B cell (primary cell): Measurements from ENCODE around the gene ARMH3. TPM values are rescaled to one million over a fixed set of nuclear protein-coding genes. Genes with fewer than 3 reads are reported as not detected.
A peak's percentile ranks its signal among the peaks of the same experiment; 100 is the strongest.

Source experiments
- ATAC-seq: fragments of 200-7000 bp; cut with Tn5 transposase; one replicate; pipeline ENCODE4 v1.10.0; 2021; ENCODE audit warnings: low read depth, mild to moderate bottlenecking, moderate number of reproducible peaks, moderate library complexity
- CTCF ChIA-PET: fragments of 350-600 bp; sonication (Branson Sonifier 250); formaldehyde crosslinking; loops from one replicate; lab custom pipeline; 2021; ENCODE audit warnings: antibody characterized with exemption, inconsistent platforms; lab: Charles Lee
- POLR2A ChIA-PET: fragments of 350-600 bp; sonication (Branson Sonifier 250); formaldehyde crosslinking; loops from one replicate; lab custom pipeline; 2021; ENCODE audit warnings: antibody characterized with exemption; lab: Charles Lee
- DNase-seq: peaks from one replicate; pipeline ENCODE4 v3.0.0; 2013
- H2AFZ ChIP-seq: 2 replicates; pipeline ENCODE4 v1.6.1; 2012; ENCODE audit warnings: mild to moderate bottlenecking, low read depth, low read length; ENCODE audit not compliant: insufficient read depth, poor library complexity, severe bottlenecking
- H3K27ac ChIP-seq, 2 donors: 1 replicate in 1 of 2; 2 replicates in 1 of 2; pipeline ENCODE4 v1.5.1; 2012 to 2013; ENCODE audit warnings: low read length in 2 of 2, mild to moderate bottlenecking in 2 of 2, moderate library complexity in 1 of 2
- H3K27me3 ChIP-seq, 4 experiments: fragments of 200-600 bp in 1 of 4; sonication (generic) in 1 of 4; replicated peaks in 1 of 4; 1 replicate in 2 of 4; 2 replicates in 2 of 4; pipeline versions ENCODE4 v1.6.1 to v1.7.0; 2013 to 2016; ENCODE audit warnings: low read length in 3 of 4, mild to moderate bottlenecking in 2 of 4, mixed read lengths in 1 of 4, moderate library complexity in 1 of 4; ENCODE audit not compliant: insufficient read depth in 4 of 4, control insufficient read depth in 3 of 4; ENCODE audit errors: control extremely low read depth in 1 of 4
- H3K36me3 ChIP-seq, 2 experiments: replicated peaks in 1 of 2; 1 replicate in 1 of 2; 2 replicates in 1 of 2; pipeline versions ENCODE4 v1.6.1 to v1.7.1; 2013; ENCODE audit warnings: low read length in 1 of 2; ENCODE audit not compliant: insufficient read depth in 2 of 2, control insufficient read depth in 1 of 2; ENCODE audit errors: control extremely low read depth in 1 of 2, extremely low read depth in 1 of 2
- H3K4me1 ChIP-seq, 2 donors: fragments of 200-600 bp in 1 of 2; sonication (generic) in 1 of 2; 1 replicate in 1 of 2; 2 replicates in 1 of 2; pipeline versions ENCODE4 v1.5.1 to v1.6.1; 2013 to 2017; ENCODE audit warnings: low read length in 2 of 2; ENCODE audit not compliant: control insufficient read depth in 2 of 2, insufficient read depth in 2 of 2
- H3K4me2 ChIP-seq: replicated peaks from 2 replicates; pipeline ENCODE3; 2012; ENCODE audit warnings: mild to moderate bottlenecking, low read depth, low read length; ENCODE audit not compliant: poor library complexity, severe bottlenecking
- H3K4me3 ChIP-seq, 5 experiments: fragments of 200-600 bp in 1 of 5; sonication (generic) in 1 of 5; 1 replicate in 3 of 5; 2 replicates in 2 of 5; pipeline versions ENCODE4 v1.5.1 to v1.7.0; 2011 to 2016; ENCODE audit warnings: low read length in 4 of 5, mild to moderate bottlenecking in 4 of 5, low read depth in 2 of 5, control low read depth in 1 of 5, moderate library complexity in 1 of 5; ENCODE audit not compliant: insufficient read depth in 1 of 5; ENCODE audit errors: control extremely low read depth in 1 of 5, extremely low read depth in 1 of 5
- H3K79me2 ChIP-seq: fragments of 200-600 bp; sonication (generic); one replicate; pipeline ENCODE4 v1.6.0; 2016; ENCODE audit warnings: low read length; ENCODE audit not compliant: control insufficient read depth, insufficient read depth
- H3K9ac ChIP-seq: fragments of 200-600 bp; sonication (generic); 2 replicates; pipeline ENCODE4 v1.6.1; 2017; ENCODE audit warnings: mild to moderate bottlenecking, low read length, moderate library complexity
- H3K9me3 ChIP-seq, 3 donors: one replicate each; pipeline versions ENCODE4 v1.6.1 to v1.7.1; 2013; ENCODE audit warnings: low read length in 2 of 3; ENCODE audit not compliant: control insufficient read depth in 2 of 3, insufficient read depth in 1 of 3; ENCODE audit errors: control extremely low read depth in 1 of 3
- H4K20me1 ChIP-seq: 2 replicates; pipeline ENCODE4 v1.6.0; 2012; ENCODE audit warnings: mild to moderate bottlenecking, low read length; ENCODE audit not compliant: insufficient read depth, control insufficient read depth, poor library complexity, severe bottlenecking
- H3K27ac Mint-ChIP-seq: one replicate; pipeline ENCODE4 v1.8.0; 2021; ENCODE audit warnings: mixed read lengths
- H3K27me3 Mint-ChIP-seq: one replicate; pipeline ENCODE4 v1.8.0; 2021; ENCODE audit warnings: mixed read lengths
- H3K4me1 Mint-ChIP-seq: one replicate; pipeline ENCODE4 v1.8.0; 2021; ENCODE audit warnings: mixed read lengths
- H3K4me3 Mint-ChIP-seq: one replicate; pipeline ENCODE4 v1.8.0; 2021; ENCODE audit warnings: mixed read lengths
- H3K9me3 Mint-ChIP-seq: one replicate; pipeline ENCODE4 v1.8.0; 2022; ENCODE audit warnings: mixed read lengths; ENCODE audit not compliant: insufficient read depth
- EZH2 ChIP-seq: IDR thresholded peaks from 2 replicates; pipeline ENCODE4 v1.6.1; 2012; ENCODE audit warnings: borderline replicate concordance, low read depth, mild to moderate bottlenecking, moderate library complexity, low read length; ENCODE audit not compliant: insufficient read depth, poor library complexity, severe bottlenecking
- WGBS: methylation state at CpG from one replicate; pipeline ENCODE4 v1.1.5; 2013; ENCODE audit warnings: missing lambda C conversion rate; ENCODE audit not compliant: insufficient coverage; 5-methylcytosine and 5-hydroxymethylcytosine counted together
- intact Hi-C: fragments of 100-400 bp; cut with micrococcal nuclease; formaldehyde crosslinking; loops from one replicate; pipeline ENCODE4 v1.10.0; 2022
- polyA plus RNA-seq: library from polyadenylated mRNA; depleted of rRNA; stranded (reverse); fragments of >200 nt; gene quantifications from 2 replicates; pipeline ENCODE4 v1.2.3, GENCODE V29; 2012
- total RNA-seq, 2 donors: library from RNA; stranded (reverse); fragments of 120-200 nt in 1 of 2; gene quantifications; 1 replicate in 1 of 2; 2 replicates in 1 of 2; pipeline versions ENCODE4 v1.2.3 to v1.2.4, GENCODE V29; 2013 to 2022
- TF ChIP-seq, protein P1 (sequence below): fragments of 200-600 bp; IDR thresholded peaks from one replicate; pipeline ENCODE4 v1.8.0; 2022; ENCODE audit warnings: antibody characterized with exemption, mild to moderate bottlenecking

The ARMH3 gene
- total and polyA plus RNA-seq, 2 donors (not counting 1 experiment from before 2014, with no cell fraction given), result 33.4 to 40.7 TPM

DNA sequence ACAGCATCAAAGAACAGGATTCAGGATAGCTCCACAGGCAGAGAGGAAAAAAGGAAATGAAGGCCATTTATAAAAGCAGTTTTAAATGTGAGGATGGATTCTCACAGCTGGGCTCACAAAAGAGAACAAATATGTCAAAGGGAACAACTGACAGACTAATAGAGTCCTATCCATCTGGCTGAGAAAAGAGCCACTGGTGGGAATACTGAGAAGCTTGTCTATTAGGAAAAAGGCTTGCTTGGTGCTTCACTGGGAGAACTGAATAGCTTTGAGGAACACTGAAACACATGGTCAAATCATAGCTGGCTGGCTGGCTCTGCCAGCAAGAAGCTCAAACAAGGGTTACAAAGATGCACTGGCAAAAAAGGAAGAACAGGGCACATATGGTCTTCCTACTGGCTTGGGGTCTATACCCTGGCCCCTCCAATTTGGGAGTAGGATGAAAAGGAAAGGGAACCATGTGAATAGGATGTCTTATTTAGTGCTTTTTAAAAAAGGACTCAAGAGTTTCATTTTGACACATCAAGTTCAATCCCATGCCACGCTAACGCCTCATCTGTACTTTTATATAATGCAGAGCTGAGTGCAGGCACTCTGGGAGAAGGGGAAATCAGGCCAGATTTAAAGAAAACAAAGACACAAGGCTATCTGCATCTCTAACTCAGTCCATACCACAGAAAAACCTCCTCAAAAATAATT, 167.6 kb downstream of the ARMH3 start:
- no CpG with 5 or more reads among the region's 2 CpGs for WGBS
- H3K36me3 ChIP-seq, result peaks cover 5 to 6% of the 10 kb centered on the region in 2 experiments
- H3K9ac ChIP-seq, result peak overlapping the region; percentile 25
- peaks cover 19 to 31% of the 10 kb centered on the region in 2 donors for H3K4me1 ChIP-seq
- intact Hi-C loops, result no loop called here
- Mint-ChIP-seq H3K27me3 (no peaks in the 10 kb centered on the region), H3K9me3 (no peaks in the 10 kb centered on the region), H3K4me1 (peaks cover 39% of the 10 kb centered on the region), H3K27ac (peak overlapping the region; percentile 81), H3K4me3 (peak overlapping the region; percentile 23)
- peak overlapping the region; percentile 1 for H2AFZ ChIP-seq
- H3K79me2 ChIP-seq, result peaks cover 41% of the 10 kb centered on the region
- H3K4me3 ChIP-seq, result peak overlapping the region in 1 of 5 experiments; percentile 3
- H3K4me2 ChIP-seq, result peak overlapping the region; percentile 42
- CTCF ChIA-PET, result interaction anchor here (1.0 to 30.4 kb wide), 21 partner anchors 9 to 261 kb away, joined by 3 to 986 read pairs (median 7); partner anchors contain the start of gene KCNIP2
- H4K20me1 ChIP-seq, result no peaks in the 10 kb centered on the region
- peak overlapping the region in 1 of 2 donors; percentile 75 for H3K27ac ChIP-seq
- POLR2A ChIA-PET, result interaction anchor here (0.6 to 1.8 kb wide), 5 partner anchors 13 to 121 kb away, joined by 3 to 12 read pairs (median 3); no protein-coding TSS in a partner anchor
- DNase-seq (no peak), ATAC-seq (no peak)
- no peaks in the 10 kb centered on the region for H3K27me3 ChIP-seq
- no peaks in the 10 kb centered on the region for H3K9me3 ChIP-seq
- no peak for TF ChIP-seq EZH2
- TF ChIP-seq, protein P1, sequence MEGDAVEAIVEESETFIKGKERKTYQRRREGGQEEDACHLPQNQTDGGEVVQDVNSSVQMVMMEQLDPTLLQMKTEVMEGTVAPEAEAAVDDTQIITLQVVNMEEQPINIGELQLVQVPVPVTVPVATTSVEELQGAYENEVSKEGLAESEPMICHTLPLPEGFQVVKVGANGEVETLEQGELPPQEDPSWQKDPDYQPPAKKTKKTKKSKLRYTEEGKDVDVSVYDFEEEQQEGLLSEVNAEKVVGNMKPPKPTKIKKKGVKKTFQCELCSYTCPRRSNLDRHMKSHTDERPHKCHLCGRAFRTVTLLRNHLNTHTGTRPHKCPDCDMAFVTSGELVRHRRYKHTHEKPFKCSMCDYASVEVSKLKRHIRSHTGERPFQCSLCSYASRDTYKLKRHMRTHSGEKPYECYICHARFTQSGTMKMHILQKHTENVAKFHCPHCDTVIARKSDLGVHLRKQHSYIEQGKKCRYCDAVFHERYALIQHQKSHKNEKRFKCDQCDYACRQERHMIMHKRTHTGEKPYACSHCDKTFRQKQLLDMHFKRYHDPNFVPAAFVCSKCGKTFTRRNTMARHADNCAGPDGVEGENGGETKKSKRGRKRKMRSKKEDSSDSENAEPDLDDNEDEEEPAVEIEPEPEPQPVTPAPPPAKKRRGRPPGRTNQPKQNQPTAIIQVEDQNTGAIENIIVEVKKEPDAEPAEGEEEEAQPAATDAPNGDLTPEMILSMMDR, result no peak

DNA sequence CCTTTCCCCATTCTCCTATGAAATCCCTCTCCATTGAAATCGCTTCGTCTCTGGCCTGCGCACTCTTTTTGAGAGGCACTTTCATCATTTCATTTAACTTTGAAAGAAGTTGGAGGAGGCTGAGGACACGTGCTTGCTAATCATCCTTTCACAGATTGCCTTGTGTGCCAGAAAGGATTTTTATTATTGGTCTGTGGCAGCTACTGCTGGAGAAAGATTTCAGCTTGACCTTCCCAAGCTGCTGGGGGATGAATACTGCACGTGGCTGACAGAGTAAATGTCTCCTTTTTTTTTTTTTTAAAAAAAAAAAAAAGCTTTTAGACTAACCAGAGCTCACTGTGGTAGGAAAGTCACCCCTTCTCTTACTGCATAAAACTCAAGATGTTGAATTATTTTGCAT, 168.2 kb downstream of the ARMH3 start:
- no peaks in the 10 kb centered on the region for H3K9me3 Mint-ChIP-seq
- H3K27me3 ChIP-seq, result no peaks in the 10 kb centered on the region
- TF ChIP-seq EZH2, result no peak
- TF ChIP-seq, protein P1, result no peak
- no CpG with 5 or more reads among the region's 5 CpGs for WGBS
- H3K4me2 ChIP-seq, result no peak overlapping the region
- peak overlapping the region in 1 of 2 donors; percentile 75 for H3K27ac ChIP-seq
- H3K27me3 Mint-ChIP-seq, result no peaks in the 10 kb centered on the region
- no peak overlapping the region for H3K9ac ChIP-seq
- ChIA-PET POLR2A (interaction anchor here (0.6 to 1.8 kb wide), 3 partner anchors 72 to 122 kb away, joined by 3 to 12 read pairs (median 3); no protein-coding TSS in a partner anchor), CTCF (interaction anchor here (1.0 to 30.4 kb wide), 16 partner anchors 9 to 262 kb away, joined by 3 to 986 read pairs (median 8); partner anchors contain the start of gene KCNIP2)
- peaks cover 35% of the 10 kb centered on the region for H3K4me1 Mint-ChIP-seq
- peaks cover 45% of the 10 kb centered on the region for H3K79me2 ChIP-seq
- intact Hi-C loops, result no loop called here
- DNase-seq (no peak), ATAC-seq (no peak)
- no peak overlapping the region for H3K4me3 ChIP-seq
- H3K9me3 ChIP-seq, result no peaks in the 10 kb centered on the region
- no peaks in the 10 kb centered on the region for H4K20me1 ChIP-seq
- H3K4me1 ChIP-seq, result peaks cover 16 to 30% of the 10 kb centered on the region in 2 donors
- peaks cover 6 to 9% of the 10 kb centered on the region in 2 experiments for H3K36me3 ChIP-seq
- H2AFZ ChIP-seq, result no peak overlapping the region
- H3K4me3 Mint-ChIP-seq, result no peak overlapping the region
- no peak overlapping the region for H3K27ac Mint-ChIP-seq
